ENCODE measurements around the gene USH1C.

The USH1C gene

GRCh38 chr11:17547051-17547577 lies 2.9 kb upstream of the USH1C start, which contains the start of gene OTOG:
OTOG (plus strand) TSS chr11:17547259; CDS start chr11:17547373, 114 bp downstream.
- DNase-seq: peak; percentile 30

- DNase-seq: no peak
Measured at GRCh38 chr11:17546240-17546639, 2.0 kb upstream of the USH1C start.

GRCh38 chr11:17543574-17544180 lies 539 bp downstream of the USH1C start:
- DNase-seq: no peak

- no peak for DNase-seq
Measured at GRCh38 chr11:17543041-17543440, 1.2 kb downstream of the USH1C start.

- DNase-seq: no peak
Measured at GRCh38 chr11:17542249-17542648, 2.0 kb downstream of the USH1C start.

- no peak for DNase-seq
Measured at GRCh38 chr11:17541330-17541885, 2.8 kb downstream of the USH1C start.

- no peak for DNase-seq
Measured at GRCh38 chr11:17540807-17541206, 3.4 kb downstream of the USH1C start.

- no peak for DNase-seq
Measured at GRCh38 chr11:17538731-17539130, 5.5 kb downstream of the USH1C start.

GRCh38 chr11:17538054-17538453 lies 6.2 kb downstream of the USH1C start:
- DNase-seq: no peak

- no peak for DNase-seq
Measured at GRCh38 chr11:17537261-17537660, 7.0 kb downstream of the USH1C start.

GRCh38 chr11:17535488-17535887 lies 8.7 kb downstream of the USH1C start:
- DNase-seq: no peak

GRCh38 chr11:17533778-17534415 lies 10.3 kb downstream of the USH1C start:
- no peak for DNase-seq

GRCh38 chr11:17533341-17533740 lies 10.9 kb downstream of the USH1C start:
- no peak for DNase-seq

GRCh38 chr11:17532784-17533183 lies 11.4 kb downstream of the USH1C start:
- no peak for DNase-seq

GRCh38 chr11:17531636-17532113 lies 12.5 kb downstream of the USH1C start:
- DNase-seq: peak; percentile 32

- DNase-seq: no peak
Measured at GRCh38 chr11:17531071-17531600, 13.1 kb downstream of the USH1C start.

- no peak for DNase-seq
Measured at GRCh38 chr11:17529844-17530185, 14.4 kb downstream of the USH1C start.

- DNase-seq: no peak
Measured at GRCh38 chr11:17528906-17529843, 15.0 kb downstream of the USH1C start.

- peak; percentile 35 for DNase-seq
Measured at GRCh38 chr11:17528181-17528691, 16.0 kb downstream of the USH1C start.

- DNase-seq: no peak
Measured at GRCh38 chr11:17527628-17527995, 16.6 kb downstream of the USH1C start.

GRCh38 chr11:17526931-17527627 lies 17.1 kb downstream of the USH1C start:
- DNase-seq: no peak

- no peak for DNase-seq
Measured at GRCh38 chr11:17526326-17526725, 17.9 kb downstream of the USH1C start.
